GM21390 (cell line): ENCODE measurements around the gene C5AR2.
"Not testable (repeated sequence)": the region's sequence is repeated elsewhere in the genome, so short reads cannot be mapped to it uniquely, and the experiment has no call there.

Experiments used
- ATAC-seq: cut with Tn5 transposase; IDR thresholded peaks from one replicate; pipeline ENCODE4 v1.9.1; 2021; ENCODE audit not compliant: unreplicated experiment

The C5AR2 gene

GRCh38 chr19:47358936-47359335, 27.0 kb downstream of the C5AR2 start:
- no peak for ATAC-seq

DNA sequence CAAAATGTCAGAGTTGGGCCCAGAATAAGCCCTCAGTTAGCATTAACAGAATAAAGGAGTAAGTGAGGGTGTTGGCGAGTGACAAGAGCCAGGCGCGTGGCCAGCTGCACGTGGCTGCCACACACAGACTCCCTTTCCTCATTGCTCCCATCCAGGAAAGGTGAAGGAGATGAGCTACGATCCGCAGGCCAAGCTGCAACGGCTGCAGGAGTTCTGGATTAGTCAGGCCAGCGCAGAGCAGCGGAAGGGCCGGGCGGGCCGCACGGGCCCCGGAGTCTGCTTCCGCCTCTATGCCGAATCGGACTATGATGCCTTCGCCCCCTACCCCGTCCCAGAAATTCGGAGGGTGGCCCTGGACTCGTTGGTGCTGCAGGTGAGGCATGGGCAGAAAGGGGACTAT, 30.3 kb downstream of the C5AR2 start:
- ATAC-seq: no peak

GRCh38 chr19:47363758-47364531, 32.0 kb downstream of the C5AR2 start:
- no peak for ATAC-seq

- ATAC-seq: not testable (repeated sequence)
Observed at GRCh38 chr19:47365455-47365854, 33.5 kb downstream of the C5AR2 start.

GRCh38 chr19:47370045-47370611, 38.2 kb downstream of the C5AR2 start:
- no peak for ATAC-seq

- no peak for ATAC-seq
Observed at GRCh38 chr19:47371261-47371660, 39.3 kb downstream of the C5AR2 start.

- ATAC-seq: no peak
Observed at GRCh38 chr19:47372603-47373002, 40.6 kb downstream of the C5AR2 start.

DNA sequence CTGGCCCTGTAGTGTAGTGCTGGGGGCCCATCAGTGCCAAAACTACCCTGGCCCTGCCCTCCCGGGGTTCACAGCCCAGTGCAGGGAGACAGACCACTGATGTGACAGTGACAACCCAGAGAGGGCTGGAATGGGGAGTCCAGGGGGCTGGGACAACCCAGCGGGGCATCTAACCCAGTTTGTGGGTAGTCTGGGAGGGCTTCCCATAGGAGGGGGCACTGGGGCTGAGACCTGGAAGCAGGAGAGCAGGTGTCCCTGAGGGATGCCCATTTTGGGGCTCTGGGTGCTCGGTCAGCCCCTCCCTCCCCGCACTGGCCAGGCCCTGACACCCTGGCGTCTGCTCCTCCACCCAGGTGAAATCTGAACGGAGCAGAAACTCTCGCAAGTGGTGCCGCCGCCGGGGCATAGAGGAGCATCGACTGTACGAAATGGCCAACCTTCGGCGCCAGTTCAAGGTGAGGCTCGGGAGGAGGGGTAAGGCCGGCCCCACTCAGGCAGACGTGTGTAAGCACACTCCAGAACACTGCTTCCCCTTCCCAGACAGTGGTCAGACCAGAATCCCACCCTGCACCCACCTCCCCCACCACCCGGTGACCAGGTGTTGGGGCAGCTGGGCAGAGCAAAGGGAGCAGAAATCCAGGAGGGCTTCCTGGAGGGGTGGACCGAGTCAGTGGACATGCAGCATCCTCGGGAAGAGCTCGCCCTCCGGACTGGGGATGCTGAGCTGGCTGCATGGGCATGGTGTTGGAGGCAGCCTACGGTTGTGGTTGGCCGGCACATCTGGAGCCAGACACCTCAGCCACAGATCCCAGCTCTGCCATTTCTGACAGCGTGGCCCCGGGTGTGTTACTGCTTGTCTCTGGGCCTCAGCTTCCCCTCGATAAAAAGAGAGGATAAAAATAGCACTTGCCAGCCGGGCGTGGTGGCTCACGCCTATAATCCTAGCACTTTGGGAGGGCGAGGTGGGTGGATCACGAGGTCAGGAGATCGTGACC, 41.6 kb downstream of the C5AR2 start:
- ATAC-seq: no peak

DNA sequence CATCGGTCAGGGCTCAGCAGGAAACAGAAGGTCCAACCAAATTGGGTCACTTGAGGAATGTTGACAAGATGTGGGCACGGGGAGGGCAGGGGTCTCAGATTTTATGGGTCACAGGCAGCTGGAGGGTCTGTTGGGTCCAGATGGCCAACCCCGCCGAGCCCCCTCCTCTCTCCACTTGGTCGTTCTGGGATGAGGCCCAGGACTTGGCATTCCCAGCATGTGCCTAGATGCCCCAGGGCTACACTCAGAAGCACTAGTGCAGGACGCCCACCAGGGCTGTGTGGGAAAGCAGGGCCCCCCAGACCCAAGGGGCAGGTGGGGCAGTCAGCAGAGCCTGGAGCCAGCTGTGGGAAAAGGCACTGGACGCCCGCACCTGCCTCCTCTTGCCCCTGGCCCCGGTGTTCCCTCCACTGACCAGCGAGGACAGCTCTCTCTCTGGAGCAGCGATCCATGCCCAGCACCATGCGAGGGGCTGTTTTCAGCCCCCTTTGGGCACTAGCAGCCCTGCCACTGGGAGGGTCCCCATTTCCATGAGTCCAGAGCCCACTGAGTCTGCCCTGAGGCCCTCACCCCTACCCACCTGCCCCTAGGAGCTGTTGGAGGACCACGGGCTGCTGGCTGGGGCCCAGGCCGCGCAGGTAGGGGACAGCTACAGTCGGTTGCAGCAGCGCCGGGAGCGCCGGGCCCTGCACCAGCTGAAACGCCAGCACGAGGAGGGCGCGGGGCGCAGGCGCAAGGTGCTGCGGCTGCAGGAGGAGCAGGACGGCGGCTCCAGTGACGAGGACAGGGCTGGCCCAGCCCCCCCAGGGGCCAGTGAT, 43.1 kb downstream of the C5AR2 start:
- ATAC-seq: no peak

DNA sequence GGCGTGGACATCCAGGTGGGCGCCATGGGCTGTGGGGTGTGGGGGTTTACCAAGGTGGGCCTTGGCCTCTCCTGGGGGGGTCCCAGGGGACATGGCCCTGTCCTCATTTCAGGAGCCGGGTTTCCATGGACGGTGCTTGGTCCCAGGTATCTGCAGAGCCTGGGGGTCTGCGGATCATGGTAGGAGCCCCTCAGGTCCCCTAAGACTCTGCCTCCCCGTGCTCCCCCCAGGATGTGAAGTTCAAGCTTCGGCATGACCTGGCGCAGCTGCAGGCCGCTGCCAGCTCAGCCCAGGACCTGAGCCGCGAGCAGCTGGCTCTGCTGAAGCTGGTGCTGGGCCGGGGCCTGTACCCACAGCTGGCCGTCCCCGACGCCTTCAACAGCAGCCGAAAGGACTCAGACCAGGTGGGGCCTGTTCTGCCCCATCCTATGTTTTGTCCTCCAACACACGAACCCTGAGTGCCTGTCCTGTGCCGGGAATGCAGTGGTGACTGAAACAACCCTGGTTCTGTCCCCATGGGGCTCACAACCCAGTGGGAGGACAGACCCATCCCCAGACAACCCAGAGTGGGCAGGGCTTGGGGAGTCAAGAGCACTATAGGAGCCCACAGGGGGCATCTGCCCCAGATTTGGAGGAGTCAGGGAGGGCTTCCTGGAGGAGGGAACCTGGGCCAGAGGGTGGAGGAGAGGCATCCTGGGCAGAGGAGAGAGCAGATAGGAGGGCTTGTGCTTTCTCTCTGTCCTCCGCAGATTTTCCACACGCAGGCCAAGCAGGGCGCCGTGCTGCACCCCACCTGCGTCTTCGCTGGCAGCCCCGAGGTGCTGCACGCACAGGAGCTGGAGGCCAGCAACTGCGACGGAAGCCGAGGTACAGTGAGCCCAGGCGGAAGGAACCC, 44.0 kb downstream of the C5AR2 start:
- no peak for ATAC-seq

- no peak for ATAC-seq
Observed at GRCh38 chr19:47376589-47377144, 44.7 kb downstream of the C5AR2 start.

DNA sequence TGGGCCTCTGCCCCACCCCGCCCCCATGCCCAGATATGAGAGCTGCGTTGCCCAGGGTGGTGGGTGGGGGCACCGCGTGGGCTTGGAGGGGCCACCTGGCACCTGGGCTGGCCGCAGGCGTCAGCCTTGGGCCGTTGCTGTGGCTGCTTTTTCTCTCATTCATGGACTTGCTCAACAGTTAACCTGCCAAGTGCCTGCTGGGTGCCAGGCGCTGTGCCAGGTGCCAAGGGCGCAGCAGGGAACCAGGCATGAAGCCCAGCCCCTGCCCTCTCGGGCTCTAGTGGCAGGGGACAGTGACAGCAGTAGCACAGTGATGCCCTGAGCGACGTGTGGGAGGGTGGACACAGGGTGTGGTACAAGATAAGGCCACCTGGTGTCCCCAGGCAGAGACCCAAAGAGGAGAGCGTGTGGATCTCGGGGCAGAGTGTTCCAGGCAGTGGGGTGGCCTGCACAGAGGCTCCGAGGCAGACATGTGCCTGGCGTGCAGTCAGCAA, 45.3 kb downstream of the C5AR2 start:
- ATAC-seq: no peak

DNA sequence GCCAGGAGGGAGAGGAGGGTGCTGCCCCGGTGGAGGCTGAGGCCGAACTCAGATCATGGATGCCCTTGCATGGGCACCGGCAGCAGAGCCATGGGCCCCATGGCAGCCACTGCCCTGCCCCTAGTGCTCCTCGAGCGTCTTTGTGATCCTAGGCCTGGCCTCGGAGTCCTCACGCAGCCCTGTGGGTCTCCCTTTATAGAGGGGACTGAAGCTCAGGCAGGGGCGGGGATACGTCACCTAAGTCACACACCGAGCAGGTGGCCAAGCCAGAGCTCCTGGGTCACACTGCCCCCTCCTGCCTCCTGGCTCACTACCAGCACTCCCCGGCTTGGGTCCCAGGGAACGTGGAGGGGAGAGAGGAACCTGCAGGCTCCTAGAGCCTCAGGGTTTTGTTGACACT, 45.8 kb downstream of the C5AR2 start:
- ATAC-seq: no peak

DNA sequence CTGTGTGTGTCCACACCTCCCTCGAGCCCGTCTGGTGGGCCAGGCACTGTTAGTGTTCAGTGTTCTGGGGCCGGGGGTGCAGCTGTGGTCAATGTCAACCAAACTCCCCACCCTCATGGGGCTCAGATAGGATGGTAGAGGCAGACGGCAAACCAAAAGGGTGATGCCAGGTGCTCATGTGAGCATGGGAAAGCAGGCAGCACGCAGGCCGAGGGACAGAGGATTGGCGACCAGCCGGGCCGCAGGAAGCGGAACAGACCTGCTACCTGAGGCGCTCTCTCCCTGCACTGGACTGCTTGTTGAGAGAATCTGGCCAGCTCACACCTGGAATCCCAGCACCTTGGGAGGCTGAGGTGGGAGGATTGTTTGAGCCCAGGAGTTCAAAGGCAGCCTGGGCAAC, 46.3 kb downstream of the C5AR2 start:
- no peak for ATAC-seq

GRCh38 chr19:47379381-47379938, 47.5 kb downstream of the C5AR2 start:
- no peak for ATAC-seq

GRCh38 chr19:47380559-47380958, 48.6 kb downstream of the C5AR2 start:
- ATAC-seq: no peak

DNA sequence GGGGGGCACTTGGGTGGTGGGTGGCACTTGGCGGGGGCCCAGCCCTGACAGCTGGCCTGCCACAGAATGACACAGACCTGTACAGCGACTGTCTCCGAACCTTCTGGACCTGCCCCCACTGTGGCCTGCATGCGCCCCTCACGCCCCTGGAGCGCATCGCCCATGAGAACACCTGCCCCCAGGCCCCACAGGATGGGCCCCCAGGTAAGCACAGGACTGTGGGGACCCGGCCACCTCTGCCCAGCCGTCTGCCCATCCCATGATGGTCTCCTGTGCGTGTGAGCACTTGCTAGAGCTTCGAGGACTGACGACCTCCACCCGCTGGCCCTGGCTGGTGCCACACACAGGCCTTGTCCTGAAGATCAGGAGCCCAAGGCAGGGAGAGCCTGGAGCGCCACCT, 49.1 kb downstream of the C5AR2 start:
- ATAC-seq: no peak

GRCh38 chr19:47381653-47382279, 49.8 kb downstream of the C5AR2 start:
- ATAC-seq: no peak
